Measurements from ENCODE around the gene TNFAIP8L3.

The TNFAIP8L3 gene

DNA sequence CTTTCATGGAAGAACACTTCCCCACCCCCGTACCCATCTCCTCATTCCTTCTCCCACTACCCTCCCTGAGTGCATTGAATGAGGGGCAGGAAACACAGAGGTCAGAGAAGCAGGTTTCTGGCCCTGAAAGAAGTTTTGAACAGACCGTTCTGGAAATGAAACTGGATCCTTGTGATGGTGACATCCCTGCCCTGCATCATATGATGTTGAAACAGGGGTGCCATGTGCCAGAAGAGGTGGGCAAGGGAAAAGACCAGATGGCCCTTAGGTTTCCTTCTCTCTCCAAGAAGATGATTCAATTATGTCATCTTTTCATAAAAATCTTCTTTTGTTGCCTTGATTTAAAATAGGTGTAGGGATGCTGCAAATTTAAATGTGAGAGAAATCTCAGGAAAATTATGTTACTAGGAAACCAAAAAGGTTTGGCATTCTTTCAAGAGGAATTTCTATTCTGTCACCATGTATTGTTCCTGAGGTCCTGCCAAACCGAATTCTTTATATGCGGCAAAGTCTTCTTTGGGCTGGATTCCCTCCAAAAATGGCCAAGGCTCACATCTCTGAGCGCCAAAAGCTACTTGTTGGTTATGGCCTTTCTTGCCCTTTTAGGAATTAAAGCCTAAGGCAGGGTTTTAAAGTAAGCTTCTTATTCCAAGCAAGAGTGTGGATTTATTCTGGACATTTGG lies 19.9 kb upstream of the TNFAIP8L3 start:
- DNase-seq = no peak

DNA sequence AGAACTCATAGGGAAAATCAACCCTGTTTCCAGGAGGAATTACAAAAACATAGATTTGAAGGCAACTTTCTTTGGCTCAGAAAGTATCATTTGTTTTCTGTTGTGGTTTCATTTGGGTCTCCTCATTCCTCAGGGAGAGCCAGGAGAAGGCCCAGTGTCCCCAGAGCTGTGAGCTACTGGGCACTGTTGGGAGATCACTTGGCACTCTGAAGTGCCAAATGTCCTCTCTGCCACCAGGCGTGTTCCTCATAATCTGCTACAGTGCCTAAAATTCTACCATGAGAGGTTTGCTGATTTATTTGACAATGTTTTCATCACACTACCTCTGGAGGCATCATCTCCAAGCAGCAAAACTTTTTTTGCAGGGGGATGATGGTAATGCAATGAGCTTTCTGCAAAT lies 17.4 kb upstream of the TNFAIP8L3 start:
- DNase-seq = no peak

DNA sequence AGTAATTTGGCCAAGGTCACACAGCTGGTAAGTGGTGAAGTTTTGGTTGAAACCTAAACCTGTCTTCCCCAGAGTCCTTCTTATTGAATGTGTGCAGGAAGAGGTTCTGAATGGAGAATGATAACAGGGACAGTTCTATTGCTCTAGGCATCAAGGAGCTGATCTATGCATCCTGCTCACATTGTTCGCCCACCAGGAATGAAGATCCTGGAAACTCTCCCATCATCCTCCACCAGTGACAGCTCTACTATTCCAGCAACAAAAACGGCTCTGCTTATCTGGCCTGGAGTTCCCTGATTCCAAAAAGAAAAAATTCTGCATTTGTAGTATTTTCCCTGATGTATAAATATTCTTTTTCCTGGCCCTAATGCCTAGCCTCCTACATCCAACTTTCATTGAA lies 16.4 kb upstream of the TNFAIP8L3 start:
- no peak for DNase-seq

DNA sequence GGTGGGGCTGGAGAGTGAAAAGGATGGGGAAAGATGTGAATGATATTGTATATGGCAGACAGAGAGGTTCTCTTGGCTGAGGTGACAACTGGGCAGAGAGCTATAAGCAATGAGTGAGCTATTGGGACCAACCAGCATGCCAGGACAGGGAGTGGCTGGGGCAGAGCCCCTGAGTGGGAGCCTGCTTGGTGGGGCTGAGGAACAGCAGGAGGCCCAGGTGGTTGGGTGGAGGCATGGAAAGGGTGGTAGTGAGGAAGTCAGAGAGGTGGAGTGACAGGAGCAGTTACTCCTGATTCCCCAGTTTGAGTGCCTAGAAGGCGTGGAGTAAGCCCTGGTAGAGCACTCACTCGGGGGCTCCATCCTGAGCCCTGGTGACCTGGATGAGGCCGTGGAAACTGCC lies 15.5 kb upstream of the TNFAIP8L3 start:
- no peak for DNase-seq

DNA sequence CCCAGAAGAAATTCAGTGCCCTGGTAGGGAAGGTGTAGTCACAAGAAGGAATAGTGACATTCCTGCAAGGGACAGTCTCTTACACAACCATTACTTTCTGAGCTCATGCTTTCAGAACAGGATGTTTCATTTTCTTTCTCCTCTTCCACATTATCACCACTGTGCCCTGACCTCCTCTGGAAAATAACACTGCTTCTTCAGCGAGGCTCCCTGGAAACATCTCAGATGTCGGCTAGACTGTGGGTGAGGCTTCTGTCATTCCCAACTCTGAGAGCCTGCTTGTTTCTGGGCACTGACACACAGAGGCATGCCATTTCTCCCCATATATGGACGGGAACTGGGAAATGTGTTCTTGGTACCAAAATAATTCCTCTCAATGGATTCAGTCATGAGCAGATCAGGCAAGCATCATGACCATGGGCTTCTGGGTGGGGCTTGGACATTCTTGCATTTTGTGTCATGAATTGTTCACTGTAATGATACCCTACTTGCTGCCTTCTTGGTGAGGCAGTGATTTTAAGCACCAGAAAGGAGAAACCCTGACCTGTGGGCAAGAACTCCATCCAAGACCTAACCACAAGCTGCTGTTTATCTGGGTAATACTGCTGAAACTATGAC lies 14.3 kb upstream of the TNFAIP8L3 start:
- no peak for DNase-seq

DNA sequence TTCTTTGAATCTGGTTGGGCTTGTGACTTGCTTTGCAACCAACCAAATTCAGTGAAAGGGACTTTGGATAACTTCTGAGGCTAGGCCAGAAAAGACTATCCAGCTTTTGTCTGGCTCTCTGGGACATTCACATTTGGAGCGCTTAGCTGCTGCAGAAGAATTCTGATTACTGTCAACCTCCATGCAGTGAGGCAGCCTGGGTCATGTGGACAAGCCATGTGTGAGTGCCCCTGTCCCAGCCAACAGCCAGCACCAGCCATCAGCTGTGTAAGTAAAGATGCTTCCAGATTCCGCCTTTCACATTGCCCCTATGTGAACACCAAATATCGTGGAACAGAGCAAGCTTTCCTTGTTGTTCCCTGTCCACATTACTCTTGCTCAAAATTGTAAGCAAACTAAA lies 12.9 kb upstream of the TNFAIP8L3 start:
- no peak for DNase-seq

DNA sequence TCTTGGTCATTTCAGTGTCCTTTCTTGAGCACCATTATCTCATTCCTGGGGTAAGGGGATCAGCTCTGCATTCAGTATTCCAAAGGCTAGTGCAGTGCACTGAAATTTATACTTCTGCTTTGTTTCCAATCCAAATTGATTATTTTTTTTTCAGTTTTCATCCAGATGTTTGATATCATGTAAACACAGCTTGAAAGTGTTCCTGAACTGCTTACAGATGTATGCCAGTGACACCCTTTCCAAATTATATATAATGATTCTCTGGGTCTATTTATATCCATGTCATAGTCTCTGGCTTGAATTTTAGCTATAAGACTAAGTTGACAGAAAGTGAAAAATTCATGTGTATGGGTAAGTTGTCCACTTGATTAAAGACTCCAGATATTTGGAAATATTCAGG lies 11.8 kb upstream of the TNFAIP8L3 start:
- no peak for DNase-seq

DNA sequence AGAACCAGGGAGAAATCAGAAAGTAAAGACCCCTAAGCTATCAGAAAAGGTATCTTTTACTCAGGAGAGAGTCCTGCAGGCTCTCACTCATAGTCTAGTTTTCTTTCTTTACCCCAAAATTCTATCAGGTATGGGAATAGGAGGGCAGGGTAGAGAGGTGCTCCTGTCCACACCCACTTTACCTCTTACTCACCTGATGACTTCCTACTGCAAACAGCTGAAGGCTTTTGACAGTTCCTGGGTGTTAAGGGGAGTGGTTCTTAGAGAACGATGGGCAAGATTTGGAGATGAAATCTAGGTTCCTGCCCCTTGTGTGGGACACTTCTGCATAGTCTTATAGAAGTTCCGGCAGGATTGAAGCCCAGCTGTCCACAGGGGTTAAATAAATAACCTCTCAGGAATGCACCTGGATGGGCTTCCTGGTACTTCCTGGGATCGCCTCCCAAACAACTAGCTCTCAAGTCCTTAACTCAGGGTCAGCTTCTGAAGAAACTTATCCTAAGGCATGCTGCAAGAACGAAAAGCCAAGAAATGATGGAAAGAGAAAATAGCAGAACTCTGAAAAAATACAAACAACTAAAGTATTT lies 10.8 kb upstream of the TNFAIP8L3 start:
- DNase-seq = no peak

DNA sequence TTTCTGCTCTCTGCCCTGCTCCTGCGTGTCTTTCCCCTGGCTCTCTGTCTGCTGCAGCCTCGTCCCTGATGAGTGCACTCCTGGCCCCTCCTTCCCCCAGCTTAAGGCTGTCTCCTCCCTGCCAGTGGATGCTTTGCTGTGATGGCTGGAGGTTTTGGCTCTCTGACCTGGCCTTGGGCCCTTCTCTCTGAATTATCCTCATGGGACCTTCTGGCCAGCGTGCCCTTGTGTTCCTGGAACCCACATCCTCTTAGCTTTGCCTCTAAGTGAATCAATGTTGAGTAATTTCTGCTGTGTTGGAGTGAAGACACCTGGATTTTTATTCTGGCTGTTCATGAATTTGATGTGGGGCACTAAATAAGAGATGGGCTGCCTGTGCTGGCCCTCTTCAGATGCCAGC lies 9.8 kb upstream of the TNFAIP8L3 start:
- DNase-seq = no peak

DNA sequence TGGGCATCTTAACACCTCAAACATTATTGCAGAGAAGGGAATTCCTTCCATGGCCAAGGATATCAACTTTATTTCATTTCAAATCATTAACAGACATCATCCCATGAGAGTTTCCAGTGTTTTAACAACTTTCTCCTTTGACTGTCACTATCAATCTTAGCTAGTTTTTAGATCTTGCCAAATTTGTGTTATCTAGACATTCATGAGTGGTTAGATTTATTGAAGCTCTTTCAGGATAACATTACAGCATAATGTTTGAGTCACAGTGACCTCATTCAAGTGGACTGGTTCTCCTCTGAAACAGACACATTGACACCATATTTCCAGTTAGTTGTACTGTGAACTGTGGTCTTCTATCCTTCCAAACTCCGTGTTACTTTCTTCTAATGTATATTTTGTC lies 8.6 kb upstream of the TNFAIP8L3 start:
- DNase-seq = no peak

DNA sequence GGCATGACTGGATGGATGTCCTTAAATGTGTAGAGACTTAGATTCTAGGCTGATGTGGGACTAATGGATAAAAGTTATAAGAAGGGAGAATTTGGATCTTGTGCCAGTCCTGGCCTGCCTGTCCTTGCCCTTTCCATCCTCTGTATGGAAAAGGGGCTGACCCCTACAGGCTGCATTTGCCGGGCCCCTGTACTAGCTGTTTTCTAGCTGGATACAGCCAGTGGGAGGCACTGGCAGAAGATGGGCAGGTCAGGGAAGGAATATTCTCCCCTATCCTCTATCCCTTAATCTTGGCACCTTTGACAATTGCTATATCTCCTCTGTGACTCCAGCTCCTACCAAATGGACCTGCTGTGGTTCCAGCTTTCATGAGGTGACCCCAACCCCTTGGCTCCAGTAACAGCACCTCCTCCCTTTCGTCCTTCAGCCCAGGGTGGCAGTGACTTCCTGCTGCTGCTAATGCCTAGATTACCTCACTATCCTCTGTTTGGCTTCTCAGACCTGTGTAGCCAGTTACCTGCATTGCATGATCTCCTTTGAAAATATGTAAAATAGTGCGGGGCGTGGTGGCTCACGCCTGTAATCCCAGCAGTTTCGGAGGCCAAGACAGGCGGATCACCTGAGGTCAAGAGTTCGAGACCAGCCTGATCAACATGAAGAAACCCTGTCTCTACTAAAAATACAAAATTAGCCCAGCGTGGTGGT lies 6.2 kb upstream of the TNFAIP8L3 start:
- no peak for DNase-seq

DNA sequence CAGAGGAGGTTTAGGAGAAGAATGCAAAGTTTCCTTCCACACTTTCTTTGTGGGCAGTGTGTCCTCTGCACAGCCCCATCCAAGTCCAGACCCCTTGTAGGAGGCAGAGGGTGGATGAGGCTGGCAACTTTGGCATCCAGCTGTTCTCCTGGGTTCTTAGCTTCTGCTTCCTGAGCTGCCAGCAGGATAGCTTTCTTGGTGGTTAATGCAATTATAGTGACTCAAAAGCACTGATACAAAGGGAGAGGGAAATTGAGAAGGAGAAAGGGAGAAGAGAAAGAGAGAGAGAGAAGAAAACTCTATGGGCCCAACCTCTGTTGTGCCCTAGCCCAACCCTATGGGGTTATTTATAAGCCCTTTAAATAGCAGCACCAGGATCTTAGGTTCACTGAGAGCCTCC lies 4.5 kb upstream of the TNFAIP8L3 start:
- DNase-seq = no peak

DNA sequence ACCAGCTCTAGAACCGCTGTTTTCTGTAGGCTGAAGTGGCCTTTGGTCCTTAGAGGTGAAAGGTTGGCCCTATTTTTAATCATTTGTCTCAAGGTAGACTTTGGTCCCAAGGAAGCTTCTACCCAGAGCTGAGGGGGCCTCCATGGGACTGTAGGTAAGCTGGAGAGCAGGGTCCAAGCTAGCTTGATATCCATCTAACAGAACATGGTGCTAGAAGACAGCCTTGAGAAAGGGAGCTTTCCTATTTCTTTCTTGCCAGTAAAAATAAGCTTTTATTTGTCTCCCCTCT lies 3.6 kb upstream of the TNFAIP8L3 start:
- no peak for DNase-seq

DNA sequence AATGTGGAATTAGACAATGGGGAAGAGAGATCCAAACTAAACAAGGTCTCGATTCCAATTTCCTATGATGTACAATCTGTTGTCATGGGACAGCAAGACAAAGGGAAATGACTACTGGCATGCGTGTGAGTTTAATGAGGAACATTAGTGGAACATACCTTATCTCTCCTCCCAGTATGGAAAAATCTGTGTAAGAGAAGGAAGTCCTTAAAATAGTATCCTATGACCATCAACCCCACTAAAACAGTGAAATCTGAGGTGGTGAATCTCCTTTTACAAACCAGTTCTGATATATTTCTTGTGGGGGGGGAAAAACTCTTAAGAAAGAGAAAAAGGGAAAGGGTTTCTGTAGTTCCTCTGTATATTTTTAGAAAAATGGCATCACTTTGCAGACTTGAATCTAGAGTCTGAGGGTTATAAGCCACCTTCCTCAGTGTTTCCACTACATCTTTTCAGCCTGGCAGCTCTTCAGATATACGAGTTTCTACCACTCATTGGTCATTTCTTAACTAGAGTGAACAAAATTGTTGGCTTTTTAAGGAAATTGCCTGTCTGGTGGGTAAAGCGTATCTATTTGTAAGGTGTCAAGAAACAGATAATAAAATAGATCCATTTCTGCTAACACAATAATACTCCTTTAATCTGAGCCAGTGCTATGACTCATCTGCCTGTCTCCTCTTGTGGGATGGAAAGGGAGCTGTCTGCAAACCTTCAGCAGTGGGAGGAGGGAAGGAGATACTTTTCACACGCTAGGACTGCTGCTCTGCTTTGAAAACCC lies 3.0 kb upstream of the TNFAIP8L3 start:
- no peak for DNase-seq

DNA sequence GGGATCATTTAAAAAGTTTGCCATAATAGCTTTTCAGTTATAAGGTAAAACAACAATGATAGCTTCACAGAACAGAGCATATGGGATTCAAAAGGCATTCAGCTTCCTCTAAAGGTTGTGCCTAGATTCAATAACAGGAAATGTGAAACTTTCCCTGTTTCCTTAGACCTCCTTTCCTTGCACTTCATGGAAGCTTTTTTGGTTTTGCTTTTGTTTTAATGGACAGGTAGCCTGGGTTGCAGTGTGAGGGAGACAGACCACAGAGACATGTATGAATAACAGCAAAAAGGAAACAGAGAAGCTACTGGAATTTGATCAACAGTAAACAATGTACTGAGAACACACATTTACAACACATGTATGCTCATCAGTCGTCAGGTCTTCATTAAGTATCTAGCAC lies 2.3 kb upstream of the TNFAIP8L3 start:
- DNase-seq = no peak

DNA sequence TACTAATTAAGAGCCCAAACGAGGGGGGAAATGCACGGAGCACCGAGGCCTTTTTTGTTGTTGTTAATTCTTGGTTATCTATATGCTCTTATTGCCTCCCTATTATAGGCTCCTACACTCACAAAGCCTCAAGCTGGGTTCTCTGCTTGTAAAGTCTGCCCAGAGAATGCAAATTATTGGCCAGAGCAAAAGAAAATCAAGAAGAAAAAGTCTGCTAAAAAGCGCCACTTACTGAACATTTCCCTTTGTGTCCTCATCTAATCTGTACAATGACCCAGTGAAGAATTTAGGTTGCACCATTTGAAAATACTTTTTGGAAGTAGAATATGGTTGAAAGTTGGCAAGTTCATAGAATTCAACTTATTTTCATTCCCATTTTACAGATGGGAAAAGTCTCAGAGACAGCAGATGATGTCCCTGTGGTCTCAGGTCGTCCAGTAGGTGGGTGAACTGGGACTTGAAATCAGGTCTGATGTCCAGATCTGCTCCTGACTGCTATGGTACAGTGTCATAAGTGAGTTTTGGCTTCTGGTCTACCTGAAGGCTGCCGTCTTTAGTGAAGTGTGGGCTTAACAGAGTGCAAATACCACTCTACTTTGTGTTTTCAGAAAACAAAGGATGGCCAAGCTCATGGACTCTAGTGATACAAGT lies 1.1 kb upstream of the TNFAIP8L3 start:
- no peak for DNase-seq

DNA sequence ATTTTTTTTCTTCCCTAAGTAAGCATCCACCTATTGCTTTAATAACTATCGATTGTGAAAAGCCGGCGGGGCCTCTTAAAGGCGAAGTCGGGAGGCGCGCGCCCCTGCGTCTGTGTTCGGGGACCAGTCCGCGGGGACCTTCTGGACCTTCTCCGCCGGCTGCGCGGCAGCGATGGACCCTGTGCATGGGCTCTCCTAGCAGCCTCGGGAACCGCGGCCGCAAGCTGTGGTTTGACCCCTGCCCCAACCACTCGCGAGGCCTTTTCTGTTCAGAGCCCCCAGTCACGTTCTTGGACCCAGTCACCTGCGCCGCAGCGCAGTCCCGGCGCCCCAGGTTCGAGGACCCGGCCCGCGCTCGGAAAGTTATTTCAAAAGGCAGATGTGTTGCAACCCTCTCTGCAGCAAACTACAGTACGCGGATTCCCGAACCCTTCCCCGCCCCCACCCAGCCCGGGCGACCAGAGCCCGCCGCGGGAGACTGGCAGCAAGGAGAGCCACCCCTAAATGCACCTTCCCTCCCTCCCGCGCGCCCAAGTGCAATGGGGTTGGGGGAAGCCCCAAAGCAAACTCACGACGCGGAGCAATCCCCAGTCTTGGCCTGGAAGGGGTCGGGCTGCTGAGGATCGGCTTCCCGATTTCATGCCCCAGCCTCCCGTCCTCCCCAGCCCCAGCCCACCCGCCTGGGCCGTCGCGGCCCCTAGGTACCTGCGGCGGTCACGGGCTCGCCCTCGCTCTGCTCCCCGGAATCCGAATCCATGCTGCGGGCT lies 684 bp downstream of the TNFAIP8L3 start:
- no peak for DNase-seq

DNA sequence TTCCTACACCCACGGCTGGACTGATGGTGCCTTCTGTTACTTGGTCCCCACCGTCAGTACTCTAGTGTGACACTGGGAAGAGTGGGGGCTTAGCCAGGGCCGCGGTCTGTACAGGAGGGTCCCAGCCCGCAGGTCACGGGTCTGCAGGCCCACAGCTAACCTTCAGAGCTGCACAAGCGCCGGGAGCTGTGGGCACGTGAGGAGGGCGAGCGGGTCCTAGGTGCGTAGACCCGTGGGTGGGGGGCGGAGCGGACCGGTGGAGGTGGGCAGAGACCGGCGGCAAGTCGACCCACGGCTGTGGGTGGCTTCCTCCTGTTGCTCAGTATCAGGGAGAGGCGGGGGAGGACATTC lies 1.2 kb downstream of the TNFAIP8L3 start:
- no peak for DNase-seq

DNA sequence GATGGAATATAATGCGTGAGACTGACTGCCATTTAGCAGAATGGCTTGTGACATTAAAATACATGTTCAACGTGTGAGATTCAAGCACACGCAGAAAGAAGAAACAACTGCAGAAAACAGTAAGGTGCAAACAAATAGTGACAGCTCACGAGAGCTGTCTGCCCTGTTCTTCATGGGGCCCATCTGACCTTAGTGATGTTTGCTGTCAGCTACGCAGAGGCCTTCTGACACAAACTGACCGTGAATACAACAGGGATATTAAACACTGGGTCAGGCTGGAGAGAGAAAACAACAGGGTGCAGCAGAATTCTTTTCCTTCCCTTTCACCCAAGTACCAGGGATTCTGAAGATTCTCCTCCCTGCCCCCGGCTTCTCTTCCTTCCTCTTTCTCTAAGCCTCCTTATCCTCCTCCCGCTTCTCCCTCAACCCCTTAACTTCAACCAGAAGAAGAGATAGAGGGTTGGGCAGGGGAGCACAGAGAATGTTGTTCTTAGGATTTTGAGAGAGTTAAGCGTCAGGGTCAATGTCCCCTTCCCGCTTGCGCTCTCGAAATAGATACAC lies 2.1 kb downstream of the TNFAIP8L3 start:
- no peak for DNase-seq

DNA sequence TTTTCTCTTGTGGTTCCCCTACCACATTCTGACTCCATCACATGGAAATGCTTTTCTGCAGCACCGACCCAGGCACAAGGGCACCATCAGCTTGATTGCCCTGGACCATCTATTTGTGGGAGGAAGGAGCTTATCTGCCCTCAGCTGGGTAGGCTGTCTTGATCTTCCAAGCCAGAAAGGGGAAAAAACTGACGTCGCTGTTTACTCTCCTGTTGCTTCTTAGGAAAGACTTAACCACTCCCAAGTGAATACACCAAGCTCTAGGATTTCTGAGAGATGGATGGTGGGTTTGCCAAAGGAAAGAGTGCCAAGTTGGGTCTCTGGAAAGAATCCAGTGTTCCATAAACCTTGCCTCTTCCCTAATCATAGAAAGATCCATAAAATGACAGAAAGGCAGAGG lies 4.0 kb downstream of the TNFAIP8L3 start:
- no peak for DNase-seq

DNA sequence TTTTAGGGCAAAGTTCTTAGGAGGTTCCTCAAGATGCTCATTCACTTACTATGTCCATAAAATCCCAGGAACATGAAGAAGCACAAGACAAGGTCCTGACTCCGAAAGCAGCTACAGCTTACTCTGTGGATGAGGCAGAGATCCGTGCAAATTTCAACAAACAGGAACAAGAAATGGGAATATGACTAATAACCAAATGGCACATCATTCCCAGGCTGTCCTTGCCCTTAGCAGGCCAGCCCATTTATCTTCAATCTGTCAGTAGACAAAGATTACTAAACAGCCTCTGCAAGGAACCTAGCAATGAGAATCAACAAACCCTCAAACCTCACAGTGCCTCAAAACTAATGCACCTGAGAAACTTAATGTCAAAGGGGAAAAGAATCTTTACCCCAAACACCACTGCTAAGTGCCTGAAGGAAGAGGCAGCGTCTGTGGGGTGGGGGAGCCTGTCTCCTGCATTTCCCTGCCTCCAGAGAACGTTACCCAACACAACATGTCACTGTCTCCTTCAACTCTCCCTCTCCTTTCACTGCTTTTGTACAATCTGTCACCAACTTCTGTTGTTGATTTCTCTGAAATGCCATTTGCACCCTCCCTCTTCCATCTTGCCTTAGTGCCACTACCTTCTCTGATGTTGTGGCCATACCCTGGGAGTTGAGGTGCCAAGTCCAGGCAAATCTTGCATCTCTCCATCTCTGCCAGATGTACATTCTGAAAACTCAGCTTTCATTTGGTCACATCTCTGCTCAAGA lies 4.8 kb downstream of the TNFAIP8L3 start:
- no peak for DNase-seq

All from KG1 (cell line).